HepG2 (cell line): Measurements from ENCODE around the gene NOTCH4. TPM values are rescaled to one million over a fixed set of nuclear protein-coding genes. Genes with fewer than 3 reads are reported as not detected.

ENCODE experiments used
- CCAR2 ChIP-seq: fragments of 200-400 bp; formaldehyde crosslinking; optimal IDR thresholded peaks from 2 replicates; pipeline ENCODE3; 2018; ENCODE audit warnings: low read depth, mild to moderate bottlenecking, low read length, moderate library complexity
- E2F5 ChIP-seq: sonication (generic); formaldehyde crosslinking; conservative IDR thresholded peaks from 2 replicates; pipeline ENCODE4 v1.4.0; 2020; ENCODE audit warnings: missing genetic modification reagents
- EP300 ChIP-seq, 3 experiments: sonication (generic) in 1 of 3; formaldehyde crosslinking in 1 of 3; IDR thresholded peaks; 2 replicates each; pipeline versions ENCODE4 v1.5.1 to v1.6.1; 2011 to 2020; ENCODE audit warnings: low read depth in 2 of 3, low read length in 2 of 3, borderline replicate concordance in 1 of 3, improper control_type of control experiment in 1 of 3, mild to moderate bottlenecking in 1 of 3, missing genetic modification reagents in 1 of 3, moderate library complexity in 1 of 3
- FOXK1 ChIP-seq: sonication (generic); formaldehyde crosslinking; IDR thresholded peaks from 2 replicates; pipeline ENCODE4 v1.4.0; 2020; ENCODE audit warnings: low read depth, missing genetic modification reagents, borderline replicate concordance
- IKZF5 ChIP-seq: IDR thresholded peaks from 2 replicates; pipeline ENCODE4 v1.6.1; 2018; ENCODE audit warnings: missing genetic modification reagents, mild to moderate bottlenecking, missing compliant biosample characterization
- RAD51 ChIP-seq: fragments of 450-650 bp; IDR thresholded peaks from 2 replicates; pipeline ENCODE4 v1.6.1; 2016; ENCODE audit warnings: borderline replicate concordance
- RARA ChIP-seq: IDR thresholded peaks from 2 replicates; pipeline ENCODE4 v1.6.1; 2016; ENCODE audit warnings: missing genetic modification reagents, missing compliant biosample characterization
- RNF219 ChIP-seq: sonication (generic); formaldehyde crosslinking; IDR thresholded peaks from 2 replicates; pipeline ENCODE4 v1.5.0; 2020; ENCODE audit warnings: mild to moderate bottlenecking, missing genetic modification reagents
- SIX4 ChIP-seq: sonication (generic); formaldehyde crosslinking; IDR thresholded peaks from 2 replicates; pipeline ENCODE4 v1.4.0; 2020; ENCODE audit warnings: missing genetic modification reagents
- TBL1XR1 ChIP-seq: fragments of 150-350 bp; IDR thresholded peaks from 2 replicates; pipeline ENCODE4 v1.6.1; 2014; ENCODE audit warnings: borderline replicate concordance, low read length; ENCODE audit not compliant: partially characterized antibody
- ZNF281 ChIP-seq: sonication (generic); formaldehyde crosslinking; IDR thresholded peaks from 2 replicates; pipeline ENCODE4 v1.4.0; 2020; ENCODE audit warnings: missing genetic modification reagents, borderline replicate concordance
- ZNF687 ChIP-seq: sonication (generic); formaldehyde crosslinking; IDR thresholded peaks from 2 replicates; pipeline ENCODE4 v1.5.1; 2020; ENCODE audit warnings: mild to moderate bottlenecking, missing genetic modification reagents, moderate library complexity
- ZNF746 ChIP-seq: sonication (generic); formaldehyde crosslinking; IDR thresholded peaks from 2 replicates; pipeline ENCODE4 v1.8.0; 2022; ENCODE audit warnings: mild to moderate bottlenecking, missing genetic modification reagents
- ZNF747 ChIP-seq: sonication (generic); formaldehyde crosslinking; IDR thresholded peaks from 2 replicates; pipeline ENCODE4 v1.8.1; 2023; ENCODE audit warnings: missing genetic modification reagents, mild to moderate bottlenecking, borderline replicate concordance
- ZNF777 ChIP-seq: sonication (generic); formaldehyde crosslinking; IDR thresholded peaks from 2 replicates; pipeline ENCODE4 v1.4.0; 2020; ENCODE audit warnings: missing genetic modification reagents
- polyA plus RNA-seq, 8 experiments: library from polyadenylated mRNA; depleted of rRNA in 3 of 8; stranded (reverse) in 7 of 8; unstranded in 1 of 8; fragments of >200 nt; fragmentation: Illumina TruSeq in 4 of 8; extraction: Trizol in 4 of 8; gene quantifications; 2 replicates each; pipeline versions ENCODE4 v1.2.1 to v1.2.3, GENCODE V29; 2011 to 2016; ENCODE audit warnings: low read depth in 4 of 8, missing spikeins in 1 of 8, mixed read lengths in 1 of 8; ENCODE audit not compliant: insufficient read depth in 1 of 8
- total RNA-seq, 5 experiments: library from RNA; depleted of rRNA; stranded (reverse); fragments of >200 nt; fragmentation: Illumina TruSeq; extraction: Trizol; gene quantifications; 2 replicates each; pipeline ENCODE4 v1.2.3, GENCODE V29; 2016; ENCODE audit warnings: low read depth in 1 of 5

Gene NOTCH4
- total and polyA plus RNA-seq, 2 of the 13 experiments (the other 11 are each of a cell fraction or from before 2014, with no cell fraction given), result 0.51 to 0.83 TPM

GRCh38 chr6:32154514-32155161 is 69.2 kb downstream of the NOTCH4 start (continued):
- TF ChIP-seq RNF219 (CRISPR knock-in tag), result no peak
- TF ChIP-seq FOXK1 (CRISPR knock-in tag), result peak; percentile 67; the same call in 1 of the 2 replicates
- no peak for TF ChIP-seq EP300 (IDR thresholded peaks at IDR 0.05; ENCODE audit: low read depth in 2 of 2, low read length in 2 of 2)
- TF ChIP-seq EP300 (CRISPR knock-in tag; IDR thresholded peaks at IDR 0.05; ENCODE audit: borderline replicate concordance), result no peak
- TF ChIP-seq ZNF777 (CRISPR knock-in tag), result peak; percentile 92
- TF ChIP-seq ZNF281 (CRISPR knock-in tag), result peak; percentile 67
- TF ChIP-seq RARA, result no peak
- peak; percentile 87 for TF ChIP-seq ZNF687
- no peak for TF ChIP-seq CCAR2
- TF ChIP-seq RAD51, result no peak
- TF ChIP-seq ZNF747, result 0 out of 2 replicates have a peak, but pooled peaks have one; percentile 23
- TF ChIP-seq TBL1XR1, result no peak
- TF ChIP-seq E2F5, result 0 out of 2 replicates have a peak, but pooled peaks have one; percentile 39
- peak; percentile 29; the same call in 1 of the 2 replicates for TF ChIP-seq IKZF5 (CRISPR knock-in tag)
- no peak for TF ChIP-seq ZNF746 (CRISPR knock-in tag)
- TF ChIP-seq SIX4, result no peak
